VCaP (cell line): ENCODE measurements around the gene SMTNL2.

Experiments used
- H3K27ac ChIP-seq: fragments of 450-650 bp; 2 replicates; pipeline ENCODE4 v1.5.1; 2017
- TF ChIP-seq, protein P1 (sequence below): fragments of 450-650 bp; conservative IDR thresholded peaks from 2 replicates; pipeline ENCODE4 v1.5.1; 2017; ENCODE audit warnings: mild to moderate bottlenecking, moderate library complexity

The SMTNL2 gene

DNA sequence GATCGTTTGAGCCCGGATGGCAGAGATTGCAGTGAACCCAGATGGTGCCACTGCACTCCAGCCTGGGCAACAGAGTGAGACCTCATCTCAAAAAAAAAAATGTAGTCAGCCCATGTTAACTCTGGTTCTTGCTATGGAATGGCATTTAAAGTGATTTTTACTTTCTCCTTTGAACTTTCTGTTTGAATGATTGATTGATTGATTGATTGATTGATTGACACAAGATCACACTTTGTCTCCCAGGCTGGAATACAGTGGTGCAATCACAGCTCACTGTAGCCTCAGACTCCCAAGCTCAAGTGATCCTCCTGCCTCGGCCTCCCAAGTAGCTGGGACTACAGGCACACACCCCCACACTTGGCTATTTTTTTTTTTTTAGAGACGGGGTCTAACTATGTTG lies 17.0 kb downstream of the SMTNL2 start:
- TF ChIP-seq, protein P1, sequence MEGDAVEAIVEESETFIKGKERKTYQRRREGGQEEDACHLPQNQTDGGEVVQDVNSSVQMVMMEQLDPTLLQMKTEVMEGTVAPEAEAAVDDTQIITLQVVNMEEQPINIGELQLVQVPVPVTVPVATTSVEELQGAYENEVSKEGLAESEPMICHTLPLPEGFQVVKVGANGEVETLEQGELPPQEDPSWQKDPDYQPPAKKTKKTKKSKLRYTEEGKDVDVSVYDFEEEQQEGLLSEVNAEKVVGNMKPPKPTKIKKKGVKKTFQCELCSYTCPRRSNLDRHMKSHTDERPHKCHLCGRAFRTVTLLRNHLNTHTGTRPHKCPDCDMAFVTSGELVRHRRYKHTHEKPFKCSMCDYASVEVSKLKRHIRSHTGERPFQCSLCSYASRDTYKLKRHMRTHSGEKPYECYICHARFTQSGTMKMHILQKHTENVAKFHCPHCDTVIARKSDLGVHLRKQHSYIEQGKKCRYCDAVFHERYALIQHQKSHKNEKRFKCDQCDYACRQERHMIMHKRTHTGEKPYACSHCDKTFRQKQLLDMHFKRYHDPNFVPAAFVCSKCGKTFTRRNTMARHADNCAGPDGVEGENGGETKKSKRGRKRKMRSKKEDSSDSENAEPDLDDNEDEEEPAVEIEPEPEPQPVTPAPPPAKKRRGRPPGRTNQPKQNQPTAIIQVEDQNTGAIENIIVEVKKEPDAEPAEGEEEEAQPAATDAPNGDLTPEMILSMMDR: no peak
- H3K27ac ChIP-seq: no peak overlapping the region

DNA sequence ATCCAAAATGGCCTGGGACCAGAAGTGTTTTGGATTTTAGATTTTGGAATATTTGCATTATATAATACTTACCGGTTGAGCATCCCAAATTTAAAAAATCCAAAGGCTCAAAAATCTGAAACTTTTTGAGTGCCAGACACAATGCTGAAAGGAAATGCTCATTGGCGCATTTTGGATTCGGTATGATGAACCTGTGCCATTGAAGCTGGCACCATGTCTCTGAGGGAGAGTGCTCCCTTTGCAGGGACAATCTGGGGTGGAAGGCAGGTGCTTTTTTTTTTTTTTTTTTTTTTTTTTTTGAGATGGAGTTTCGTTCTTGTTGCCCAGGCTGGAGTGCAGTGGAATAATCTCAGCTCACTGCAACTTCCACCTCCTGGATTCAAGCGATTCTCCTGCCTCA lies 17.7 kb downstream of the SMTNL2 start:
- no peak overlapping the region for H3K27ac ChIP-seq
- TF ChIP-seq, protein P1: no peak

DNA sequence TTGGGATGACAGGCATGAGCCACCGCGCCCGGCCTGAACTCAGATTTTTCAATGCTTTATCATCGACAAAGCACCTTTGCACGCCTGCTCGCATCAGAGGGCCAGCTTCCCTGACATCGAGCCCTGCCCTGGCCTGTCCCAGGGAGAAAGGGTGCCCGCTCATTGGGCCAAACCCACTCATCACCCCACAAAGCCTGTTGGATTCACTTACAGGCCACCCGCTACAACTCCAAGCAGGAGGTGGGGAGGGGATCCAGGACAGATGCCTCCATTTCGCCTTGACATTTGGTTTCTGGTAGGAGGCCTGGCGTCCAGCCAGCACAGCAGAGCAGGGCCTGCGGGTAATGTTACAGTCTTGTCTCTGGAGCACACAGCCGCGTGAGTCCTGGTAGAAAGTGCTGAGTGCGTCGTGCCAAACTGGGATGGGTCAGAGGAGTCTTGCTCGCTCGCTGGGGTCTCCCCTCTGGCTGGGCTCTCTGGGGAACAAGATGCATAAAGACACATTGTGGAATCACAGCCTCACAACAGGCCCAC lies 19.8 kb downstream of the SMTNL2 start:
- peak overlapping the region; percentile 2; the same call in 1 of the 2 replicates for H3K27ac ChIP-seq
- TF ChIP-seq, protein P1: no peak

DNA sequence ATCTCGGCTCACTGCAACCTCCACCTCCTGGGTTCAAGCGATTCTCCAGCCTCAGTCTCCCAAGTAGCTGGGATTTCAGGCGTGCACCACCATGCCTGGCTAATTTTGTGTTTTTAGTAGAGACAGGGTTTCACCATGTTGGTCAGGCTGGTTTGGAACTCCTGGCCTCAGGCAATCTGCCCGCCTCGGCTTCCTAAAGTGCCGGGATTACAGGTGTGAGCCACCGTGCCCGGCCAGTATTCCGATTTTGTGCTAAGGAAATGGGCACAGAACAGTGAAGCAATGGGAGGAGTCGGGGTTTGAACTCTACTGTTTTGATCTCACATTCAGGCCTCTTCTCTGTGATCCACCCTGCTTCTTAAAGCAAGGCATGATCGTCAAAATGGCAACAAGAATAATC lies 20.4 kb downstream of the SMTNL2 start:
- H3K27ac ChIP-seq: peak overlapping the region; percentile 2; the same call in 1 of the 2 replicates

GRCh38 chr17:4605826-4606225 lies 21.5 kb downstream of the SMTNL2 start:
- no peak overlapping the region for H3K27ac ChIP-seq
- TF ChIP-seq, protein P1: no peak

DNA sequence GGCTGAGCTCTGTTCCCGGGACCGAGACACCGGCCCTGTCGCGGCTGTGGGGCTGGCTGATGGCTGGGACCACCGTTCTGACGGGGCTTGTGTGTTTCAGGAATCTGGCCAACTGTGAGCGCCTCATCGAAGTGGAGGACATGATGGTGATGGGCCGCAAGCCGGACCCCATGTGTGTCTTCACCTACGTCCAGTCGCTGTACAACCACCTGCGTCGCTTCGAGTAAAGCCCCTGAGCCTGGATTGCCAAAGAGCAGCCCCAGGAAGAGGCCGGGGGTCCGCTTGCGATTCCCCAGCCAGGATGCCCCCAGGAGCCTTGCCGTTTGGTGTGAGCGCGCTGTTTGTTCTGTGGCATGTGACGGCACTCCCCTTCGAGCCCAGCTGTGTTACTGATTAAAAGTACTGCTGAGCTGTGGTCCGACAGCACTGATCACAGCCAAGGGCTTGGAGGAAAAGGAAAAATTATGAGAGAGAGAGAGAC lies 23.0 kb downstream of the SMTNL2 start:
- H3K27ac ChIP-seq: no peak overlapping the region
- TF ChIP-seq, protein P1: no peak

GRCh38 chr17:4607773-4608187 lies 23.5 kb downstream of the SMTNL2 start:
- H3K27ac ChIP-seq: no peak overlapping the region
- TF ChIP-seq, protein P1: no peak

GRCh38 chr17:4609761-4610160 lies 25.4 kb downstream of the SMTNL2 start:
- no peak overlapping the region for H3K27ac ChIP-seq
- TF ChIP-seq, protein P1: no peak
